ENCODE measurements around the gene MINDY1.

Gene MINDY1

DNA sequence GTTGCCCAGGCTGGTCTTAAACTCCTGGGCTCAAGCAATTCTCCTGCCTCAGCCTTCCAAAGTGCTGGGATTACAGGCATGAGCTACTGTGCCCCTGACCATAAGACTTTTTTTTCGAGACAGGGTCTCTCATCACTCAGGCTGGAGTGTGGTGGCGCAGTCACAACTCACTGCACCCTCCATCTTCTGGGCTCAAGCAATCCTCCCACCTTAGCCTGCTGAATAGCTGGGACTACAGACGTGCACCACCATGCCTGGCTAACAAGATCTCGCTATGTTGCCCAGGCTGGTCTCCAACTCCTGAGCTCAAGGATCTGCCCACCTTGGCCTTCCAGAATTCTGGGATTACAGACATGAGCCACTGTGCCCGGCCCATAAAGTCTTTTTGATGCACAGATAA lies 42.8 kb upstream of the MINDY1 start:
- H3K4me3 ChIP-seq (ENCODE audit: low read length): no peak overlapping the region
- peaks cover 2% of the 10 kb centered on the region; the same call in 1 of the 2 replicates for H4K20me1 ChIP-seq (ENCODE audit: control insufficient read depth, insufficient read depth, low read depth, low read length)
- H3K79me2 ChIP-seq (ENCODE audit: control insufficient read depth, low read length): no peaks in the 10 kb centered on the region
- H3F3A ChIP-seq (ENCODE audit: control insufficient read depth, insufficient read depth): peaks cover 38% of the 10 kb centered on the region
- peaks cover 17% of the 10 kb centered on the region for H3K4me1 ChIP-seq (ENCODE audit: control insufficient read depth, low read length)
- H3K4me2 ChIP-seq (ENCODE audit: low read length): no peak overlapping the region
- TF ChIP-seq CTCF (IDR thresholded peaks at IDR 0.05; ENCODE audit: low read depth, low read length, poor library complexity, severe bottlenecking) (no peak), EZH2phosphoT487 (IDR thresholded peaks at IDR 0.05; ENCODE audit: borderline replicate concordance, low read length) (no peak)
- H3K27ac ChIP-seq (ENCODE audit: low read depth, low read length): no peak overlapping the region
- no peaks in the 10 kb centered on the region for H3K9me2 ChIP-seq (replicated peaks; ENCODE audit: control insufficient read depth, low read length)
- H3K36me3 ChIP-seq (ENCODE audit: control insufficient read depth, low read length): peaks cover 40% of the 10 kb centered on the region
- no peaks in the 10 kb centered on the region for H3K27me3 ChIP-seq (ENCODE audit: control insufficient read depth, low read length)
- no peaks in the 10 kb centered on the region for H3K9me3 ChIP-seq (ENCODE audit: control insufficient read depth, insufficient read depth, low read length)

GRCh38 chr1:151048645-151049032 lies 41.9 kb upstream of the MINDY1 start:
- Histone ChIP-seq H3K9me2 (replicated peaks; ENCODE audit: control insufficient read depth, low read length) (no peaks in the 10 kb centered on the region), H3K4me3 (ENCODE audit: low read length) (peak overlapping the region; percentile 87), H4K20me1 (ENCODE audit: control insufficient read depth, insufficient read depth, low read depth, low read length) (peaks cover 2% of the 10 kb centered on the region; the same call in 1 of the 2 replicates), H3K36me3 (ENCODE audit: control insufficient read depth, low read length) (peaks cover 31% of the 10 kb centered on the region), H3K4me1 (ENCODE audit: control insufficient read depth, low read length) (peaks cover 17% of the 10 kb centered on the region), H3F3A (ENCODE audit: control insufficient read depth, insufficient read depth) (peaks cover 38% of the 10 kb centered on the region), H3K4me2 (ENCODE audit: low read length) (peak overlapping the region; percentile 92), H3K27ac (ENCODE audit: low read depth, low read length) (no peak overlapping the region), H3K27me3 (ENCODE audit: control insufficient read depth, low read length) (no peaks in the 10 kb centered on the region), H3K9me3 (ENCODE audit: control insufficient read depth, insufficient read depth, low read length) (no peaks in the 10 kb centered on the region), H3K79me2 (ENCODE audit: control insufficient read depth, low read length) (no peaks in the 10 kb centered on the region)
- TF ChIP-seq CTCF (IDR thresholded peaks at IDR 0.05; ENCODE audit: low read depth, low read length, poor library complexity, severe bottlenecking): no peak
- no peak for TF ChIP-seq EZH2phosphoT487 (IDR thresholded peaks at IDR 0.05; ENCODE audit: borderline replicate concordance, low read length)

DNA sequence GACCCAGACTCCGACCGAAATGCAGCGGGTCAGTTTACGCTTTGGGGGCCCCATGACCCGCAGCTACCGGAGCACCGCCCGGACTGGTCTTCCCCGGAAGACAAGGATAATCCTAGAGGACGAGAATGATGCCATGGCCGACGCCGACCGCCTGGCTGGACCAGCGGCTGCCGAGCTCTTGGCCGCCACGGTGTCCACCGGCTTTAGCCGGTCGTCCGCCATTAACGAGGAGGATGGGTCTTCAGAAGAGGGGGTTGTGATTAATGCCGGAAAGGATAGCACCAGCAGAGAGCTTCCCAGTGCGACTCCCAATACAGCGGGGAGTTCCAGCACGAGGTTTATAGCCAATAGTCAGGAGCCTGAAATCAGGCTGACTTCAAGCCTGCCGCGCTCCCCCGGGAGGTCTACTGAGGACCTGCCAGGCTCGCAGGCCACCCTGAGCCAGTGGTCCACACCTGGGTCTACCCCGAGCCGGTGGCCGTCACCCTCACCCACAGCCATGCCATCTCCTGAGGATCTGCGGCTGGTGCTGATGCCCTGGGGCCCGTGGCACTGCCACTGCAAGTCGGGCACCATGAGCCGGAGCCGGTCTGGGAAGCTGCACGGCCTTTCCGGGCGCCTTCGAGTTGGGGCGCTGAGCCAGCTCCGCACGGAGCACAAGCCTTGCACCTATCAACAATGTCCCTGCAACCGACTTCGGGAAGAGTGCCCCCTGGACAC lies 41.4 kb upstream of the MINDY1 start:
- H3F3A ChIP-seq (ENCODE audit: control insufficient read depth, insufficient read depth): peaks cover 38% of the 10 kb centered on the region
- H3K4me2 ChIP-seq (ENCODE audit: low read length): peak overlapping the region; percentile 92

More for the DNA sequence above, 41.4 kb upstream of the MINDY1 start:
- Histone ChIP-seq H4K20me1 (ENCODE audit: control insufficient read depth, insufficient read depth, low read depth, low read length) (peaks cover 2% of the 10 kb centered on the region; the same call in 1 of the 2 replicates), H3K4me1 (ENCODE audit: control insufficient read depth, low read length) (peaks cover 17% of the 10 kb centered on the region), H3K9me3 (ENCODE audit: control insufficient read depth, insufficient read depth, low read length) (no peaks in the 10 kb centered on the region), H3K9me2 (replicated peaks; ENCODE audit: control insufficient read depth, low read length) (no peaks in the 10 kb centered on the region), H3K27me3 (ENCODE audit: control insufficient read depth, low read length) (no peaks in the 10 kb centered on the region), H3K4me3 (ENCODE audit: low read length) (peak overlapping the region; percentile 87), H3K79me2 (ENCODE audit: control insufficient read depth, low read length) (no peaks in the 10 kb centered on the region), H3K36me3 (ENCODE audit: control insufficient read depth, low read length) (peaks cover 26% of the 10 kb centered on the region), H3K27ac (ENCODE audit: low read depth, low read length) (no peak overlapping the region)
- TF ChIP-seq CTCF (IDR thresholded peaks at IDR 0.05; ENCODE audit: low read depth, low read length, poor library complexity, severe bottlenecking) (peak; percentile 75), EZH2phosphoT487 (IDR thresholded peaks at IDR 0.05; ENCODE audit: borderline replicate concordance, low read length) (no peak)

Data from DOHH2 (cell line).